Left hindlimb (tissue), 1 donor: ENCODE results near the gene HIBCH.
"Not testable (repeated sequence)": the region's sequence is repeated elsewhere in the genome, so short reads cannot be mapped to it uniquely, and the experiment has no call there.

Experiments
- DNase-seq: peaks from one replicate; pipeline ENCODE4 v3.0.0-alpha.2; 2018

HIBCH gene

DNA sequence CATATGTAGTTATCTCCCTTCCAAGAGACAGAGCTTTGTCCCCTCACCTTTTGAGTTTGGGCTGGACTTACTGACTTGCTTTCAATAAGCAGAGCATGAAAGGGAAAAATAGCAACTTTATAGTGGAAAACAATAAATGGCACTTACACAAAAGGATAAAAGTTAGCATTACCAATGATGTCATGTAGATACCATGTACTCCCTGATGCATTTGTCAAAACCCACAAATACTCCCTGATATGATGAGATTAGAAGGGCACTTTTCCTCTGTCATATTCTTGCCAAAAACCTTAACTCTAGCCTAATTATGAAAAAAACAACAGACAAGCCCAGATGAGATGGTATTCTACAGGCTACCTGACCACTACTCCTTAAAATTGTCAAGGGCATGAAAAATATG is 16.0 kb downstream of the HIBCH start:
- no peak for DNase-seq

DNA sequence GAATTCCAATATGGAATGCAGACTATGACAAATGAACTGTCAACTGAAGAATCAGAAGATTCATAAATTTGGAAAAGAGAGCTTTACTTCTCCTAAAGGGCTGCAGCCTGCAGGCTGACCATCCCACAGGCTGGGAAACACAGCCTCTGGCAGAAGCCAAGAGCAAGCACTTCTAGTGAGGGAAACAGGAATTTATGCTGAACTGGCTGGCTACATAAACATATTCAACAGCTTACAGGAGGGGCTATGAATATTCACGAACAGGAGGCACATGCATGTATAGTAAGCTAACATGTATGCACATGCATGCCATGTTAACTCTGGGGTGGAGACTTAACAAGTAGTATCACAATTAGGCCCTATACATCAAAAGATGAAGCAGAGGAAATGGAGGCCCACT is 17.6 kb downstream of the HIBCH start:
- no peak for DNase-seq

DNA sequence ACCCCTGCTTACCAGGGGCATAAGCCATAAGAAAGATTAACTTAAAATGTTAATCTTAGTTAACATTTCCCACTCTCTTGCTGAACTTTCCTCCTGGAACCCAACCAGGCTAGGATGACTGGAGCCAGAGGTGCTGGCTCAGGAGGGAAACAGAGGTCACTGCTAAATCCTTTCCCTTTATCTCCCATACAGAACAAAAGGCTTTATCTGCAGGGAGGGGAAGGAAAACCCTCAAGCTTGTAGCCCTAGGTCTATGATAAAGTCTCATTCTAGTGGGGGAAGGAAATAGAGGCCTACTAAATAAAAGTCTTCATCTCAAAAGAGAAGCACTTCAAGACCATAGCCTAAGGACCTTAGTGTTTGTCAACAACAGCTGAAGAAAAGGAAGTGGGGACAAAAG is 18.6 kb downstream of the HIBCH start:
- no peak for DNase-seq

DNA sequence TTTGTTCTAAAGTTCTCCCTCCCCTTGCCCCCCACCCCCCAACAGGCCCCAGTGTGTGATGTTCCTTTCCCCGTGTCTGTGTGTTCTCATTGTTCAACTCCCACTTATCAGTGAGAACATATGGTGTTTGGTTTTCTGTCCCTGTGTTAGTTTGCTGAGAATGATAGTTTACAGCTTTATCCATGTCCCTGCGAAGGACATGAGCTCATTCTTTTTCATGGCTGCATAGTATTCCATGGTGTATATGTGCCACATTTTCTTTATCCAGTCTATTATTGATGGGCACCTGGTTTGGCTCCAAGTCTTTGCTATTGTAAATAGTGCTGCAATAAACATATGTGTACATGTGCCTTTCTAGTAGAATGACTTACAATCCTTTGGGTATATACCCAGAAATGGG is 21.7 kb downstream of the HIBCH start:
- DNase-seq: not testable (repeated sequence)

DNA sequence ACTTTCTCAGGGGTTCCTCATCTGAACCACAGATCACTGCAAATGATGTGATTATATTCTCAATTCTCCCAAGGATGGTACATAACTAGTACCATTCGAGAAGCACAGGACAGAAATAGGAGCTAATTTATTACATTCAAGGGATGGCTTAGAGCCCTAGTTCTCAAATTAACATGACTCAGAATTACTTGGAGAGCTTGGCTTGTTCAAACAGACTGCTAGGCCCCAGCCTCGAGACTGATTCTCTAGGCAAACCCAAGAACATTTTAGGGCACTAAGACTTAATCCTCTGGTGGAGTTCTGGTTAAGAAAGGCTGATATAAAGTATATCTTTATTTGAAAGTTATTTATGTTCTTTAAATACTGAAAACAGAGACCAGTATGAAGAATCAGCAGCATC is 35.8 kb downstream of the HIBCH start:
- DNase-seq: no peak

DNA sequence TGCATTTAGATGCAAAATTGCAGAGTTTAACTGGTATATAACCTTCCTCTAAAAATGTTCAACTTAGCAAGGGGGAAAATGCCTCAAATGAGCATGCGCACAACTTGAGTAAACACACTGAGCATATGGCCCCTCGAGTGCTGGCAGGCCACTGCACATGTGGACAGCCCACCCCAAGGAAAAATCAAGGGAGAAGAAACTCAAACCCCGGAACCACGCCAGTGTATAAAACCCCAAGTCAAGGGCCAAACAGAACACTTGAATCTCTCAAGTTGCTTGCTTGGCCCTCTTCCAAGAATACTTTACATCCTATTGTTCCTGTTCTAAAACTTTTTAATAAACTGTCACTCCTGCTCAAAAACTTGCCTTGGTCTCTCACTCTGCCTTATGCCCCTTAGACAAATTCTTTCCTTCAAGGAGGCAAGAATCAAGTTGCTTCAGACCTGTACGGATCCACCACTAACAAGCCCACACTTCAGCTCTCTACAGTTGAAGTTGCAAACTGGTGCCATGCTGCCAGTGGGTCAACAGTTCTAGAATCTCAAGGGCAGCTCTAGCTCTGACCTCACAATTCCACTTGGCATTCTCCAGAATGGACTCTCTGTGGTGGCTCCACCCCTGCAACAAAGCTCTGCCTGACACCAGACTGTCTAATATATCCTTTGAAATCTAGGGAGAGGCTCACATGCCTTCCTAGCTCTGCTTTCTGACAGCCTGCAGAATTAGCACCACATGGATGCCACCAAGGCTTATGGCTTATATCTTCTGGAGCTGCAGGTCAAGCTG is 38.9 kb downstream of the HIBCH start:
- no peak for DNase-seq

DNA sequence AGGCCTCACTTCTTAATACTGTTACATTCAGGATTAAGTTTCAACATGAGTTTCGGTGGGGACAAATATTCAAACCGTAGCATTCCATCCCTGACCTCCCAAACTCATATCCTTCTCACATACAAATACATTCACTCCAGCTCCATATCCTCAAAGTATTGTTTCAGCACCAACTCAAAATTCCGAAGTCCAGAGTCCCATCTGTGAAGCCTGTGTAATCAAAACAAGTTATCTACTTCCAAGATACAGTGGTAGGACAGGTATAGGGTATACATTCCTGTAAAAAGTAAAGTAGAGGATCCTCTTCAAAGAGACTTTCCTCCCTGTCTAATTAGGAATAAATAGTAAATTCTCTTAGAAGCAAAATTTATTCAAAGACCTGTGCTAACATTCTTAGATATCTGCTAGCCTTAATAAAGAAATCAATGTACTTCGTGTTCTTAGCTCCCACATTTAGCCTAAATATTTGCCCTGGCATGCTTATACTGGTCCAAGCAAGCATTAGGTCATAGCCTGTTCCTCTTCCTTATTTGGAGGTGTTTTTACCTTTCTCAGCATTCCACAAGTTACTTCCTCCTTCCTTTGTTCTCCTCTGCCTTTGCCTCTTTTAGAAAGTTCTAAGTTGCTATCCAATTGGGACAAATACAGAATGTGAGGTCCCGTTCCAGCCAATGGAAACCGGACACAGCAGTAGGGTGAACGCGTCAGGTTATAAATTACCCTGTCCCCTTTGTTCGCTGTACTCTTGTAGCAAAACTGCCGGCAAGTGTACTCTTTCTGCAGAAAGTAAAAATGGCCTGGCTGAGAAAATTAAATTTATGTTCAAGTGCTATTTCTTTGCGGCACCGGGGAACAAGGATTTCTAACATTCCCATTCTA is 40.1 kb downstream of the HIBCH start:
- DNase-seq: not testable (repeated sequence)

DNA sequence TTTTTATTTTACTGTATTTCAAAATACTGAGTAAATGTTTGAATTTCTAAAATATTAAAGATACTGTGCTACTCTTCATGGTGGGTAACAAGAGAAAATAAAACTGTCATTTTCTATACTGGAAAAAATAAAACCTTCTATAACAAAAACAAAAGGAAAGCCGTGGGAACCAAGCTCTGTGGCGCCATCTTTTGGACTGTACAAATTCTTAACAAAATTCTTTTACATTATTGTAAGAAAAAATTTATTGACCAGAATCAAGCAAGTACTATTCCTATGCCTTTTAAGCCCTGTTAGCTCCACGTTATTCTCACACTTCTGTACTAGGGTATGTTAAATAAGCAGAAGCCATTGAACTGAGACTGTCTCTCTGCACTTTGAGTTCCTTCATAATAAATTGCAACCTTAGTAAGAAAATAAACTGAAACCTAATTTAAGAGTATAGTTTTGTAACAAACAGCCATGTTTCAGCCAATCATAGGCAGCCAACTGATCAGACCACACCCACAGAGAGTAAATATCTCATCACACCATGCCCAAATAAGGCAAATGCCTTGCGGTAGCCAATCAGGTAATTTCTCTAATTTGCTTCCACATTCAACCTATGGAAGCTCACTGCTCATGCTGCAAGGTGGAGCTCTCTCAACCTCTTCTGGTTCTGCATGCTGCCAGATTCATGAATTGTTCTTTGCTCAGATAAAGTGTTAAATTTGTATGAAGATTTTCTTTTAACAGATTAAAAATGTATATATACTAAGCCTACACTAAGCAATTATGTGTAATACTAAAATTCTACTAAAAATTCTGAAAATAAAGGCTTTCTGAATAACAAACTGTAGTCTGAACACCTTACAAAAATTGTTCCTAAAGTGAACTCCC is 42.2 kb downstream of the HIBCH start:
- DNase-seq: no peak

DNA sequence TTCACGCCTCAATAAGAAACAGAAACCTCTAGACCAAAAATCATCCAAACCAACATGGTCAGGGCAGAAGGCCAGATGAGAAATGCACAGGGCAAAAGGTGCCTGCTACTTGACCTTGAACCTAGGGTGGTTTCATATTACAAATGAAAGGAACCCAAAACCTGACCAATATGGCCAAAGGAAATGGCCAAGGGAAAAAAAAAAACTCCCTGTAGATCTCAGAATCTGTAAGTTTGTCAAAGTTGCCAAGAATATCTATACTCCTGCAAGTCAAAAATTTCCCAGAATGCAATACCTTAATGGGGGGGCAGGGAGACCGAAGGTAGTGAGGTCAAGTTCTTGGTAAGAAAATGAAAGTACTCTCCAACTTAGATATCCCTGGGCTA is 47.2 kb downstream of the HIBCH start:
- no peak for DNase-seq

DNA sequence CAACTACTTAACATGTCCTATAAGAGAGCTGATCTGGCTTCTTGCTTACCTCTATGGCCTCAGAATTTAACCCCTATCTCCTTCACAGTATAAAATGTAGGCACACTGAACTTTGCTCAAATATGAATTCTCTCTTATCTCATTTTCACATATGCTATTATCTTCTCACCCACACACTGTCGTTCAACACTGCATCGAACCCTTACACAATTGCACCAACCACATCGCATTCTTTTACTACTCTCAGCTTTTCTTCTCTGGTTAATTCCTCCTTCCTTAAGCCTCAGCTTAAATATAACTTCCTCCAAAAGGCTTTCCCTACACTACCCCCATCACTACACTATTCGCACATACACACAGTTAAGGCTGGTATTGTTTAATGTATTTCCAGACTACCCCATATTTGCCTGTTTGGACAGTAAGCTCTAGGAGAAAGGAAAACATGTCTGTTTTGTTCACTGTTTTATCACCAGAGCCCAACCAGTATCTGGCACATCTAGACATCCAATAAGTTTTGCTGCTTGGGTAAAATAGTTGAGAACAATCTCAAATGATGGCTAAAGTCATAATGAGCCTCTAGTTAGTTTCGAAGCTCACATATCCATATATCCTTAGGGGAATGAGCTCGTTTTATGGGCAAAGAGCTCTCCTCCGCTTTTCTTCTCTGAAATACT is 47.7 kb downstream of the HIBCH start:
- DNase-seq: no peak

DNA sequence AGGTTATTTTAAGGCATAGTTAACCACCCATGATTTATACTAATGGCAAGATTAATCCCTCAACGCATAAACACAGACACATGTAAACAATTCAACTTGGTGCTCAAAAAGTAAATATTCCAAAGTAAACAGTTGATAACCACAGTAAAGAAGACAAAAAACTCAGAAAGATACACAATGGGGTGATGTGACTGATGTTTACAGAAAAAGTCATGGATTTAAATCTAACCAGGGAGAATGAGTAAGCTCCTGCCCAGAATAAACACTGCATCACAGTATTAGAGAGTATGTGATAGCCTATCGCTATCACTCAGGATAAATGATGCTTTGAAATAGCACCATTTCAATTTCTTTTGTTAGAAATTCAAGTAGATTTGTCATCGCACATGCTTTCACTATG is 49.3 kb downstream of the HIBCH start:
- no peak for DNase-seq

DNA sequence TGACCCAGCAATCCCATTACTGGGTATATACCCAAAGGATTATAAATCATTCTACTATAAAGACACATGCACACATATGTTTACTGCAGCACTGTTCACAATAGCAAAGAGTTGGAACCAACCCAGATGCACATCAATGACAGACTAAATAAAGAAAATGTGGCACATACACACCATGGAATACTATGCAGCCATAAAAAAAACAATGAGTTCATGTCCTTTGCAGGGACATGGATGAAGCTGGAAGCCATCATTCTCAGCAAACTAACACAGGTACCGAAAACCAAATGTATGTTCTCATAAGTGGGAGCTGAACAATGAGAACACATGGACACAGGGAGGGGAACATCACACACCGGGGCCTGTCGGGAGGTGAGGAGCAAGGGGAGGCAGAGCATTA is 49.9 kb downstream of the HIBCH start:
- DNase-seq: not testable (repeated sequence)

DNA sequence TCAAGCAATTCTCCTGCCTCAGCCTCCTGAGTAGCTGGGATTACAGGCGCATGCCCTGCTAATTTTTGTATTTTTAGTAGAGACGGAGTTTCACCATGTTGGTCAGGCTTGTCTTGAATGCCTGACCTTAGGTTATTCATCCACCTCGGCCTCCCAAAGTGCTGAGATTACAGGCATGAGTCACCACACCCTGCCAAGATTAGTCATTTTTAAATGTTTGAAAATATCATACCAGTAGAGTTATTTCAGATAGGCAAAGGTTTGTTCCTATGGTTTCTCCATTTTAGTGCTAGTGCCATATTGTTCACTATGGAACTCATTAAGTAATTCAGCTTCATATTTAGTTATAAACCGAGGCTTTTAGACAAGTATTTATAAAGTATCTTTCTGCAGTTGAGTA is 52.3 kb downstream of the HIBCH start:
- DNase-seq: no peak

DNA sequence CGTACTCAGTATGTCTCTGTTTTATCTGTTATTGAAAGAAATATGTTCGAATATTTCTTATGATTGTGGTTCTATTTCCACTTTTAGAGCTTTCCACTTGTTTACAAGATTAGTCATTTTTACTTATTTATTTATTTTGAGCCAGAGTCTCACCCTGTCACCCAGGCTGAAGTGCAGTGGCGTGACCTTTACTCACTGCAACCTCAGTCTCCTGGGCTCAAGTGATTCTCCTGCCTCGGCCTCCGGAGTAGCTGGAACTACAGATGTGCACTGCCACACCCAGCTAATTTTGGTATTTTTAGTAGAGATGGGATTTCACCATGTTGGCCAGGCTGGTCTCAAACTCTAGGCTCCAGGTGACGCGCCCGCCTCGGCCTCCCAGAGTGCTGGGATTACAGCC is 53.3 kb downstream of the HIBCH start:
- DNase-seq: no peak

DNA sequence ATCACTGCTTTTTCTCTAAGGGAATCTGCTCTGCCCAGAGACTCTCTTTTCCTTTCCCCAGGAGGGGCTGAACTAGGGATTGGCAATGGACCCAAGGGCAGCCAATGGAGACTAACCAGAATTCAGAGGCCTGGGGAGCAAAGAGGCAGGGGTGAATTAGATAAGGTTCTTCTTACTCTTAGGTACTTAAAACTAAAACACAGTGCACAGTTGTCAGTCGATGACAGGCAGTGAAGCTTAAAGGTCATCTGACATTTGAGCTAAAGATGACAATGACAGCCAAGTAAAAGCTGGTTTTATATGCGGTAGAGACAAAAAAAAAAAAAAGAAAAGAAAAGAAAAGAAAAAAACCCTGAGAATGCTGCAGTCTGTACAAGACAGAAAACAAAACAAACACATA is 57.8 kb downstream of the HIBCH start:
- no peak for DNase-seq

DNA sequence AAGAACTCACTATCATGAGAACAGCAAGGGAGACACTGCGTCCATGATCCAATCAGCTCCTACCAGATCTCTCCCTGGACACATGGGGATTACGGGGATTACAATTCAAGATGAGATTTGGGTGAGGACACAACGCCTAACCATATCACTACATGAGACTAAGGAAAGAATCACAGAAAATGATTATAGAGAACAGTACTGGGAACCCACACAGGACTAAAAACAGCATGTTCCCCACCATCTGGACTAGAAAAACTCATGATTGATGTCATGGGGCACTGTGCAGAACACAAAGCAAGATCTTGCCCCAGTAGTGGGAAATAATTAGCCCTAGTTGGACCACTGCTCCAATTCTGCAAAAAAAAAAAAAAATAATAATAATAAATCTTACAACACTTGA is 63.5 kb downstream of the HIBCH start:
- no peak for DNase-seq

DNA sequence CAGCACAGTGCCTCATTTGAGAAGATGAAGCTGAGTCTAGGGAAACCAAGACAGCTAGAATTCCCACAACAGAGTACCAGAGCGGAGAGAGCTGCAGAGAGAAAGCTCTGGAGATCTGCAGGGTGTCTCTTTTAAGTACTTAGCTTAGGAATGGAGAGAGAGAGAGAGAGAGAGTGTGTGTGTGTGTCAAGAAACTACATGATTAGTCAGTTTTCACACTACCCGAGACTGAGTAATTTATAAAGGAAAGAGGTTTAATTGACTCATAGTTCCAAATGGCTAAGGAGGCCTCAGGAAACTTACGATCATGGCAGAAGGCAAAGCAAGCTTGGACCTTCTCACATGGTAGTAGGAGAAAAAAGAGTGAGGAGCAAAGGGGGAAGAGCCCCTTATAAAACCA is 64.0 kb downstream of the HIBCH start:
- no peak for DNase-seq

DNA sequence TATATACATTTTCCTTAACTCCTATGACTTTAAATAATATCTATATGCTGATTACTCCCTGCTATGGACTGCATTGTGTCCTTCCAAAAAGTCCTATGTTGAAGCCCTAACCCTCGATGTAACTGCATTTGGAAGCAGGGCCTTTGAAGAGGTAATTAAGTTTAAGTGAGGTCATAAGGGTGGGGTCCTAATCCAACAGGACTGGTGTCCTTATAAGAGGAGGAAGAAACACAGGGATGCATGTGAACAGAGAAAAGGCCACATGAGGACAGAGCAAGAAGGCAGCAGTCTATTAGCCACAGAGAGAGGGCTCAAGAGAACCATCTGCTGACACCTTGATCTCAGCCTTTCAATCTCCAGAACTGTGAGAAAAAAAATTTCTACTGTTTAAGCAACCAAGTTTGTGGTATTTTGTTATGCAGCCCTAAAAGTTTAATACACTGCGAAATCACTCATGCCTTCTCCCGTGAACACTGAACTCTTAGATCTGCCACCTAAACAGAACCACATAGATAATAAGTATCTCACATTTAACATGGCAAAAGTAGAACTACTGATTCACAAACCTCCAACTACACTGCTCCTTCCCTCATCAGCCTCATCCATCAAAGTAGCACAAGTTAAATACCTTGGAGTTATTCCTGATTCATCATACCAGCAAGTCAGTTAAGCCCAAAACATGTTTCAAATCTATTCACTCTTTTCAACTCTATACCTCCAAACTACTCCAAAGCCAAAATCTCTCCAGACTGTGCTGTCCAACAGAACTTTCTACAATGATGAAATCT is 65.4 kb downstream of the HIBCH start:
- DNase-seq: no peak

DNA sequence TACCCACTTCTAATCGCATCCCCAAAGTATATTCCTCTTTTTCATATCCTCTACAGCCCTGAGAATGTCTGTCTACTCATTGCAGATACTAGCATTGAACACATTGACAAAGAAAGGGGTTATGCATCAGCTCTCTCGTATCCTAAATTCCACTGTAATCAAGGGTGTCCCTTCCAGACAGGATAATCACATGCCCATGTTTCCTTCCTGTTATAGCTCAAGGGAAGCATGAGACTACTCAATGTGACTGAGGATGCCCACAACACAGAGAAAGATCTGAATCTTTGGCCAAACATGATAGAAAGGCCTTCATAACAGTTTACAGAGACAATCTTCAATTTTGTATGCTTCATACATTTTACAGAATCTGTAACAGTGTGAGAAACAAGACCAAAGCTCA is 69.2 kb downstream of the HIBCH start:
- DNase-seq: no peak

DNA sequence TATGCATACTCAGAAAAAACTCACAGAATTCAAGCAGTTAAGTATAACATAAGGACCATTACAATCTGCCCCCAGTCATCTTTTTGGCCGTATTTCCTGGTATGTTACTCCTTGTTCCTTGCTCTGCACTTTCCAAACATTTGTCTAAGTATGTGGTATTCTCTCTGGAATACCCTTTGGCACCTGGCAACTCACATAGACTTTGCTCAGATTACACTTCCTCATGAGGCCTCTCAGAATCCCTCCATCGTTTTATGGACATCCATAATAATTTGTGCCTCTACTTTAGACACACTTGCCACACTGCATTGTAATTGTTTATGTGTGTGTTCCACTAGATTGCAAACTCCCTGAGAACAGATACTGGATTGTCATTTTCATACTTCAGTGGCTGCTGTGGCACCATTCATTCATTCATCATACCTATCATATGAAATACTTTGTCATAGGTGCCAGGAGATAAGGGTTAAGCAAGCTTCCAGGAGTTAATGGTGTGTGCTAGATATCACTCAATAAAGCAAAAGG is 84.0 kb downstream of the HIBCH start:
- DNase-seq: no peak

DNA sequence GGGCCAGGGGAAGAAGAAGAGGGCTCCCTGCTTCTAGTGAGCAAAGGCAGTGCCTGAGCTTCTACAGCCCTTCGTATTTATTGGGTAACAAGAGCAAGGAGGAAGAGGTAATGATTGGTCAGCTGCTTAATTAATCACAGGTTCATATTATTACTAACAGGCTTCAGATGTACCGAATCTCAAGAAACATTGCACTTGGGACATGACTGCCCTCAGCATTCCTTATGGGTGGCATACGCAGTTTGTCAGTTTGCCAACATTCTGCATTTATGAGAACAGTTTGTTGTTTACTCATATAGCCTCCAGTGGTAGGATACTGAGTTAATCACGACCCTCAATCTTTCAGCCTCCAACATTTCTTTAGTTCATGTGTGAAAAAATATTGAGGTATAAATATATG is 84.5 kb downstream of the HIBCH start:
- no peak for DNase-seq

DNA sequence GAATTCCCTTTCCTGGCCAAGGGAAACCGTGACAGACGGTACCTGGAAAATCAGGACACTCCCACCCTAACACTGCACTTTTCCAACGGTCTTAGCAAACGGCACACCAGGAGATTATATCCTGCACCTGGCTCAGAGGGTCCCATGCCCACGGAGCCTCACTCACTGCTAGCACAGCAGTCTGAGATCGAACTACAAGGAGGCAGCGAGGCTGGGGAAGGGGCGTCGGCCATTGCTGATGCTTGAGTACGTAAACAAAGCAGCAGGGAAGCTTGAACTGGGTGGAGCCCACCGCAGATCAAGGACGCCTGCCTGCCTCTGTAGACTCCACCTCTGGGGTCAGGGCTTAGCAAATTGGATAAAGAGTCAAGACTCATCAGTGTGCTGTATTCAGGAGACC is 95.6 kb downstream of the HIBCH start:
- DNase-seq: not testable (repeated sequence)
